ENCODE data around the gene STRN3.

- TF ChIP-seq GLIS3 (CRISPR knock-in tag; IDR thresholded peaks at IDR 0.05) = no peak
- TF ChIP-seq ISL1 (CRISPR knock-in tag; IDR thresholded peaks at IDR 0.05) = no peak
- no peak for TF ChIP-seq ZFP3 (CRISPR knock-in tag; IDR thresholded peaks at IDR 0.05)
- no peak for TF ChIP-seq PATZ1 (CRISPR knock-in tag; IDR thresholded peaks at IDR 0.05; ENCODE audit: borderline replicate concordance)
- no peak for TF ChIP-seq CSRNP3 (CRISPR knock-in tag; IDR thresholded peaks at IDR 0.05)
- TF ChIP-seq ZFP30 (CRISPR knock-in tag; IDR thresholded peaks at IDR 0.05) = no peak
- no peak for TF ChIP-seq RARB (CRISPR knock-in tag; IDR thresholded peaks at IDR 0.05)
- no peak for TF ChIP-seq TOX (CRISPR knock-in tag; IDR thresholded peaks at IDR 0.05; ENCODE audit: borderline replicate concordance)
- TF ChIP-seq POU6F1 (CRISPR knock-in tag; IDR thresholded peaks at IDR 0.05; ENCODE audit: borderline replicate concordance, low read depth) = no peak
Observed at GRCh38 chr14:30974628-30975027, 51.6 kb downstream of the STRN3 start.

Measured in SK-N-SH treated with all-trans-retinoic acid at 6 μM for 48 hours (cell line).